Measurements from ENCODE around the gene TSPAN19.

The TSPAN19 gene

GRCh38 chr12:84973026-84973425 is 63.1 kb downstream of the TSPAN19 start:
- no peak for TF ChIP-seq CTCF (IDR thresholded peaks at IDR 0.05; ENCODE audit: low read depth, low read length, missing control alignments)
- no peak for DNase-seq (ENCODE audit: extremely low read depth, low read depth)
- no peak overlapping the region for H3K4me3 ChIP-seq (replicated peaks; ENCODE audit: low read depth, low read length)

DNA sequence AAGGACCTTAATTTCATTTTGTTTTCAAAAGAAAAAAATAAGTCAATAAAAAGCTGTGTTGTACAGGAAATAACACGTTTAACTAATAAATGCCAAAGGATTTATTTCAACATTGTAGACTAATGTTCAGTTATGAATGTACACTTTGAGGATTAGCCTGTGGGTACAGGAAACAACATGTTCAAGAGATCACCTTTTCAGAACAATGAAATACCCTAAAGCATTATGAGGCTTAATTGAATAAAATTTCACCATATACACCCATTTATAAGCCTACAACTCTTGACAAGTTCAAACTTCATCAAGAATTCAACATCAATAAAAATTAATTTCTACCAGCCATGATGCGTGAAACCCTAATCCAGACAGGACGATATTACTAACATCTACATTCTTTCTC is 66.9 kb downstream of the TSPAN19 start:
- DNase-seq (ENCODE audit: extremely low read depth, low read depth), result no peak
- no peak for TF ChIP-seq CTCF (IDR thresholded peaks at IDR 0.05; ENCODE audit: low read depth, low read length, missing control alignments)
- H3K4me3 ChIP-seq (replicated peaks; ENCODE audit: low read depth, low read length), result no peak overlapping the region

Data from HFF-Myc (cell line).